H9 (cell line): ENCODE results near the gene TUBB2A. TPM values are rescaled to one million over a fixed set of nuclear protein-coding genes. Genes with fewer than 3 reads are reported as not detected.

Source experiments
- DNase-seq: peaks from one replicate; pipeline ENCODE4 v3.0.0-alpha.2; 2017
- H2AFZ ChIP-seq: one replicate; pipeline ENCODE4 v1.6.1; 2013; ENCODE audit warnings: mild to moderate bottlenecking, low read length, control low read depth, moderate library complexity
- H2AK5ac ChIP-seq: 2 replicates; pipeline ENCODE4 v1.6.1; 2013; ENCODE audit warnings: low read length, control low read depth, mixed read lengths; ENCODE audit not compliant: insufficient read length
- H2BK120ac ChIP-seq: one replicate; pipeline ENCODE4 v1.6.1; 2013; ENCODE audit warnings: low read depth, mild to moderate bottlenecking, low read length, control low read depth, inconsistent platforms; ENCODE audit not compliant: poor library complexity, severe bottlenecking
- H2BK12ac ChIP-seq: 2 replicates; pipeline ENCODE4 v1.6.1; 2013; ENCODE audit warnings: low read length, control low read depth, mixed read lengths, low read depth; ENCODE audit not compliant: insufficient read length
- H2BK15ac ChIP-seq: 2 replicates; pipeline ENCODE4 v1.6.1; 2013; ENCODE audit warnings: low read depth, low read length, control low read depth
- H2BK20ac ChIP-seq: one replicate; pipeline ENCODE4 v1.6.1; 2013; ENCODE audit warnings: low read depth, mild to moderate bottlenecking, low read length, control low read depth, inconsistent platforms; ENCODE audit not compliant: poor library complexity, severe bottlenecking
- H2BK5ac ChIP-seq: 2 replicates; pipeline ENCODE4 v1.6.1; 2013; ENCODE audit warnings: low read length, control low read depth, mixed read lengths; ENCODE audit not compliant: insufficient read length
- H3K14ac ChIP-seq: 2 replicates; pipeline ENCODE4 v1.6.1; 2013; ENCODE audit warnings: low read length, control low read depth; ENCODE audit not compliant: insufficient read depth
- H3K18ac ChIP-seq: 2 replicates; pipeline ENCODE4 v1.6.1; 2013; ENCODE audit warnings: low read depth, mild to moderate bottlenecking, mixed read lengths, low read length, control low read depth; ENCODE audit not compliant: insufficient read length
- H3K23ac ChIP-seq: 2 replicates; pipeline ENCODE4 v1.6.1; 2013; ENCODE audit warnings: low read length, control low read depth, mixed read lengths, low read depth; ENCODE audit not compliant: insufficient read length
- H3K23me2 ChIP-seq: 2 replicates; pipeline ENCODE4 v1.6.1; 2013; ENCODE audit warnings: low read depth, mild to moderate bottlenecking, mixed read lengths, low read length, control low read depth; ENCODE audit not compliant: insufficient read length, poor library complexity, severe bottlenecking
- H3K27ac ChIP-seq: 2 replicates; pipeline ENCODE4 v1.5.1; 2013; ENCODE audit warnings: low read length, control low read depth, mixed read lengths, low read depth; ENCODE audit not compliant: insufficient read length
- H3K27me3 ChIP-seq: 2 replicates; pipeline ENCODE4 v1.6.1; 2013; ENCODE audit warnings: low read length, control low read depth, inconsistent platforms; ENCODE audit not compliant: insufficient read depth
- H3K4ac ChIP-seq: 2 replicates; pipeline ENCODE4 v1.6.1; 2013; ENCODE audit warnings: low read depth, mild to moderate bottlenecking, control low read depth, inconsistent platforms, low read length, moderate library complexity
- H3K4me1 ChIP-seq: 2 replicates; pipeline ENCODE4 v1.6.1; 2013; ENCODE audit warnings: low read length, control low read depth, inconsistent platforms; ENCODE audit not compliant: insufficient read depth
- H3K4me2 ChIP-seq: 2 replicates; pipeline ENCODE4 v1.6.1; 2013; ENCODE audit warnings: low read length, control low read depth, mixed read lengths; ENCODE audit not compliant: insufficient read length, insufficient read depth
- H3K56ac ChIP-seq: 2 replicates; pipeline ENCODE4 v1.6.1; 2013; ENCODE audit warnings: low read depth, mild to moderate bottlenecking, mixed read lengths, low read length, control low read depth; ENCODE audit not compliant: insufficient read length
- H3K79me1 ChIP-seq: 2 replicates; pipeline ENCODE4 v1.6.1; 2013; ENCODE audit warnings: low read depth, mild to moderate bottlenecking, moderate library complexity, low read length, control low read depth, inconsistent platforms; ENCODE audit not compliant: insufficient read depth, poor library complexity, severe bottlenecking
- H3K79me2 ChIP-seq: 2 replicates; pipeline ENCODE4 v1.6.1; 2013; ENCODE audit warnings: low read length, control low read depth, inconsistent platforms; ENCODE audit not compliant: insufficient read depth
- H3K9ac ChIP-seq: 2 replicates; pipeline ENCODE4 v1.6.1; 2013; ENCODE audit warnings: low read length, control low read depth, mixed read lengths; ENCODE audit not compliant: insufficient read length; ENCODE audit errors: extremely low read depth
- H3K9me3 ChIP-seq: one replicate; pipeline ENCODE4 v1.6.1; 2013; ENCODE audit warnings: low read depth, low read length, inconsistent platforms; ENCODE audit not compliant: control insufficient read depth
- H3T11ph ChIP-seq: one replicate; pipeline ENCODE4 v1.6.1; 2013; ENCODE audit warnings: mild to moderate bottlenecking, low read length, control low read depth, inconsistent platforms
- H4K20me1 ChIP-seq: one replicate; pipeline ENCODE4 v1.6.1; 2013; ENCODE audit not compliant: control insufficient read depth, insufficient read length, insufficient read depth
- H4K5ac ChIP-seq: 2 replicates; pipeline ENCODE4 v1.6.1; 2013; ENCODE audit warnings: low read depth, mild to moderate bottlenecking, mixed read lengths, low read length, control low read depth; ENCODE audit not compliant: insufficient read length
- H4K8ac ChIP-seq: replicated peaks from 2 replicates; pipeline ENCODE4 v1.6.1; 2013; ENCODE audit warnings: low read length, control low read depth, mixed read lengths, low read depth; ENCODE audit not compliant: insufficient read length
- H4K91ac ChIP-seq: 2 replicates; pipeline ENCODE4 v1.6.1; 2013; ENCODE audit warnings: low read depth, mild to moderate bottlenecking, moderate library complexity, mixed read lengths, low read length, control low read depth; ENCODE audit not compliant: insufficient read length
- H3K27ac Mint-ChIP-seq, 3 experiments: 2 replicates in 2 of 3; 3 replicates in 1 of 3; pipeline ENCODE4 v1.8.0; 2020 to 2021; ENCODE audit warnings: mixed read lengths in 3 of 3, mild to moderate bottlenecking in 1 of 3, moderate library complexity in 1 of 3
- H3K27me3 Mint-ChIP-seq: 2 replicates; pipeline ENCODE4 v1.8.0; 2021; ENCODE audit warnings: low read depth, mild to moderate bottlenecking, moderate library complexity, mixed read lengths
- H3K36me3 Mint-ChIP-seq, 3 experiments: 2 replicates in 2 of 3; 3 replicates in 1 of 3; pipeline ENCODE4 v1.8.0; 2020 to 2021; ENCODE audit warnings: low read depth in 3 of 3, mixed read lengths in 3 of 3; ENCODE audit not compliant: insufficient read depth in 1 of 3
- H3K4me1 Mint-ChIP-seq, 2 experiments: 2 replicates each; pipeline ENCODE4 v1.8.0; 2020; ENCODE audit warnings: mixed read lengths in 2 of 2
- H3K4me3 Mint-ChIP-seq, 2 experiments: 2 replicates in 1 of 2; 3 replicates in 1 of 2; pipeline ENCODE4 v1.8.0; 2020 to 2021; ENCODE audit warnings: mild to moderate bottlenecking in 2 of 2, mixed read lengths in 2 of 2, moderate library complexity in 1 of 2
- H3K9me3 Mint-ChIP-seq, 2 experiments: 2 replicates in 1 of 2; 3 replicates in 1 of 2; pipeline ENCODE4 v1.8.0; 2020; ENCODE audit warnings: mild to moderate bottlenecking in 2 of 2, mixed read lengths in 2 of 2, moderate library complexity in 1 of 2
- CTCF ChIP-seq: fragments of 200-600 bp; sonication (generic); conservative IDR thresholded peaks from 3 replicates; pipeline ENCODE4 v1.8.0; 2021; ENCODE audit warnings: antibody characterized with exemption, mild to moderate bottlenecking
- WGBS: extraction: QIAGEN DNeasy Blood & Tissue Kit; methylation state at CpG from one replicate; pipeline ENCODE4 v1.1.7; 2013; ENCODE audit warnings: missing lambda C conversion rate, low lambda C conversion rate, mixed read lengths; ENCODE audit not compliant: insufficient read length; ENCODE audit errors: extremely low coverage; 5-methylcytosine and 5-hydroxymethylcytosine counted together
- total RNA-seq: library from RNA; stranded (reverse); gene quantifications from 2 replicates; pipeline ENCODE4 v1.2.1, GENCODE V29; 2021

The TUBB2A gene
- total RNA-seq, 1 experiment from 2014 or later, result 258 TPM

GRCh38 chr6:3118353-3119039, 38.8 kb downstream of the TUBB2A start, which contains the start of gene BPHL:
Gene BPHL (plus strand): TSS chr6:3118711. CDS start chr6:3118741, 30 bp downstream.
- H3K23me2 ChIP-seq, result no peaks in the 10 kb centered on the region
- peak within 1 kb of the TSS; percentile 96 for H3K14ac ChIP-seq
- H2AFZ ChIP-seq, result no peak within 1 kb of the TSS
- peak within 1 kb of the TSS; percentile 64 for H3K9ac ChIP-seq
- DNase-seq, result peak; percentile 94
- no peaks in the 10 kb centered on the region; the same call in 1 of the 2 replicates for H3K4me1 ChIP-seq
- Mint-ChIP-seq H3K4me1 (peaks cover 19% of the 10 kb centered on the region in 2 experiments), H3K9me3 (no peaks in the 10 kb centered on the region; a peak in 1 of 5 replicates), H3K36me3 (peaks cover 2 to 11% (median 7%) of the 10 kb centered on the region in 3 experiments), H3K27me3 (no peaks in the 10 kb centered on the region), H3K4me3 (peak within 1 kb of the TSS; percentile 80), H3K27ac (peak within 1 kb of the TSS; percentile 80 to 94 (median 94))
- H2BK5ac ChIP-seq, result no peak within 1 kb of the TSS
- H2BK12ac ChIP-seq, result no peak within 1 kb of the TSS
- no peaks in the 10 kb centered on the region; the same call in 1 of the 2 replicates for H3K79me2 ChIP-seq
- no peaks in the 10 kb centered on the region for H4K20me1 ChIP-seq
- H3K4me2 ChIP-seq, result peak within 1 kb of the TSS; percentile 66
- no peaks in the 10 kb centered on the region for H3K9me3 ChIP-seq
- H2BK120ac ChIP-seq, result no peak within 1 kb of the TSS
- H3K27me3 ChIP-seq, result no peaks in the 10 kb centered on the region
- no peak within 1 kb of the TSS for H2BK15ac ChIP-seq
- no peak within 1 kb of the TSS for H2BK20ac ChIP-seq
- peak within 1 kb of the TSS; percentile 95 for H3K18ac ChIP-seq
- no peak within 1 kb of the TSS for H3K4ac ChIP-seq
- H3K23ac ChIP-seq, result no peak within 1 kb of the TSS
- H3K27ac ChIP-seq, result peak within 1 kb of the TSS; percentile 27
- H3T11ph ChIP-seq, result no peak within 1 kb of the TSS
- no peaks in the 10 kb centered on the region for H3K79me1 ChIP-seq
- no peak within 1 kb of the TSS for H4K5ac ChIP-seq
- H3K56ac ChIP-seq, result no peak within 1 kb of the TSS
- H4K8ac ChIP-seq, result no peak within 1 kb of the TSS
- no peak for TF ChIP-seq CTCF
- no peak within 1 kb of the TSS for H4K91ac ChIP-seq
- no CpG with 5 or more reads among the region's 89 CpGs for WGBS
- no peak within 1 kb of the TSS for H2AK5ac ChIP-seq
